ENCODE results near the gene CTLA4.

CTLA4 gene

GRCh38 chr2:203892207-203892606, 24.6 kb downstream of the CTLA4 start:
- DNase-seq (ENCODE audit: low spot score), result no peak

- no peak for DNase-seq (ENCODE audit: low spot score)
Measured at GRCh38 chr2:203893401-203893800, 25.8 kb downstream of the CTLA4 start.

- DNase-seq (ENCODE audit: low spot score), result no peak
Measured at GRCh38 chr2:203893840-203894239, 26.3 kb downstream of the CTLA4 start.

- DNase-seq (ENCODE audit: low spot score), result no peak
Measured at GRCh38 chr2:203894262-203894661, 26.7 kb downstream of the CTLA4 start.

- DNase-seq (ENCODE audit: low spot score), result no peak
Measured at GRCh38 chr2:203897544-203897943, 30.0 kb downstream of the CTLA4 start.

- no peak for DNase-seq (ENCODE audit: low spot score)
Measured at GRCh38 chr2:203898657-203899056, 31.1 kb downstream of the CTLA4 start.

- no peak for DNase-seq (ENCODE audit: low spot score)
Measured at GRCh38 chr2:203900253-203900652, 32.7 kb downstream of the CTLA4 start.

GRCh38 chr2:203904022-203904421, 36.5 kb downstream of the CTLA4 start:
- no peak for DNase-seq (ENCODE audit: low spot score)

- DNase-seq (ENCODE audit: low spot score), result no peak
Measured at GRCh38 chr2:203905656-203906055, 38.1 kb downstream of the CTLA4 start.

- DNase-seq (ENCODE audit: low spot score), result no peak
Measured at GRCh38 chr2:203908066-203908796, 40.7 kb downstream of the CTLA4 start.

- no peak for DNase-seq (ENCODE audit: low spot score)
Measured at GRCh38 chr2:203908797-203909185, 41.2 kb downstream of the CTLA4 start.

- DNase-seq (ENCODE audit: low spot score), result peak; percentile 48
Measured at GRCh38 chr2:203909261-203909967, 41.8 kb downstream of the CTLA4 start.

- no peak for DNase-seq (ENCODE audit: low spot score)
Measured at GRCh38 chr2:203909974-203910373, 42.4 kb downstream of the CTLA4 start.

GRCh38 chr2:203913947-203914346, 46.4 kb downstream of the CTLA4 start:
- peak; percentile 62 for DNase-seq (ENCODE audit: low spot score)

- DNase-seq (ENCODE audit: low spot score), result no peak
Measured at GRCh38 chr2:203914546-203915182, 47.1 kb downstream of the CTLA4 start.

GRCh38 chr2:203915256-203915655, 47.7 kb downstream of the CTLA4 start:
- DNase-seq (ENCODE audit: low spot score), result no peak

- DNase-seq (ENCODE audit: low spot score), result no peak
Measured at GRCh38 chr2:203916756-203917155, 49.2 kb downstream of the CTLA4 start.

GRCh38 chr2:203918264-203918663, 50.7 kb downstream of the CTLA4 start:
- DNase-seq (ENCODE audit: low spot score), result peak; percentile 18

GRCh38 chr2:203918839-203919238, 51.3 kb downstream of the CTLA4 start:
- DNase-seq (ENCODE audit: low spot score), result no peak

Data from iPS-NIHi11 (cell line).